Endothelial cell of umbilical vein (primary cell): ENCODE measurements around the gene SUGCT. TPM values are rescaled to one million over a fixed set of nuclear protein-coding genes. Genes with fewer than 3 reads are reported as not detected.

Experiments used
- BruUV-seq: library from RNA; stranded (reverse); fragments of 400-500 nt; replicated peaks from 2 replicates; lab custom pipeline; 2021; lab: Mats Ljungman, UMichigan
- CTCF ChIA-PET: fragments of 300-600, 350-600 bp; sonication (Branson Sonifier 250); formaldehyde crosslinking; loops from one replicate; lab custom pipeline; 2021; ENCODE audit warnings: antibody characterized with exemption, inconsistent platforms; lab: Charles Lee
- POLR2A ChIA-PET: fragments of 300-600, 350-600 bp; sonication (Branson Sonifier 250); formaldehyde crosslinking; loops from one replicate; lab custom pipeline; 2021; ENCODE audit warnings: antibody characterized with exemption, inconsistent platforms; lab: Charles Lee
- DNase-seq: peaks from one replicate; pipeline ENCODE4 v3.0.0-alpha.2; 2011; ENCODE audit warnings: low read depth, low spot score
- FAIRE-seq: peaks from 2 replicates; lab custom pipeline; 2011; peaks lifted over from hg19 to GRCh38; lab: Jason Lieb, UNC
- H2AFZ ChIP-seq: 2 replicates; pipeline ENCODE4 v1.6.0; 2012; ENCODE audit warnings: low read depth, low read length, control low read depth, inconsistent platforms
- H3K27ac ChIP-seq: 2 replicates; pipeline ENCODE4 v1.5.1; 2011; ENCODE audit warnings: low read depth, mild to moderate bottlenecking, control low read depth, low read length, moderate library complexity; ENCODE audit not compliant: insufficient read depth
- H3K27me3 ChIP-seq, 2 experiments: 2 replicates each; pipeline versions ENCODE4 v1.6.0 to v1.6.1; 2011; ENCODE audit warnings: low read length in 2 of 2, mixed read lengths in 1 of 2; ENCODE audit not compliant: control insufficient read depth in 2 of 2, insufficient read depth in 2 of 2
- H3K36me3 ChIP-seq, 2 experiments: 2 replicates in 1 of 2; 3 replicates in 1 of 2; pipeline ENCODE4 v1.5.1; 2011; ENCODE audit warnings: low read length in 2 of 2, mild to moderate bottlenecking in 1 of 2, moderate library complexity in 1 of 2; ENCODE audit not compliant: control insufficient read depth in 2 of 2, insufficient read depth in 2 of 2; ENCODE audit errors: extremely low read depth in 1 of 2
- H3K4me1 ChIP-seq: 3 replicates; pipeline ENCODE4 v1.5.1; 2011; ENCODE audit warnings: mild to moderate bottlenecking, low read length; ENCODE audit not compliant: control insufficient read depth, insufficient read depth; ENCODE audit errors: extremely low read depth
- H3K4me2 ChIP-seq: 2 replicates; pipeline ENCODE4 v1.6.1; 2011; ENCODE audit warnings: low read length, control low read depth, mixed read lengths; ENCODE audit not compliant: insufficient read depth
- H3K4me3 ChIP-seq, 3 experiments: fragments of 200-600 bp in 1 of 3; sonication (generic), shearing (Covaris generic) in 1 of 3; replicated peaks in 1 of 3; 2 replicates each; pipeline ENCODE4 v1.5.1; 2011 to 2016; ENCODE audit warnings: control low read depth in 3 of 3, low read length in 3 of 3, mild to moderate bottlenecking in 2 of 3, inconsistent platforms in 1 of 3, low read depth in 1 of 3, moderate library complexity in 1 of 3; ENCODE audit not compliant: insufficient read depth in 1 of 3
- H3K79me2 ChIP-seq: 2 replicates; pipeline ENCODE4 v1.6.0; 2012; ENCODE audit warnings: low read length, inconsistent platforms; ENCODE audit not compliant: control insufficient read depth, insufficient read depth
- H3K9ac ChIP-seq: replicated peaks from 2 replicates; pipeline ENCODE3; 2011; ENCODE audit warnings: low read length, control low read depth; ENCODE audit not compliant: insufficient read depth; ENCODE audit errors: extremely low read depth
- H3K9me1 ChIP-seq: replicated peaks from 3 replicates; pipeline ENCODE4 v1.6.0; 2011; ENCODE audit warnings: mild to moderate bottlenecking, low read length; ENCODE audit not compliant: control insufficient read depth, insufficient read depth; ENCODE audit errors: extremely low read depth
- H3K9me3 ChIP-seq: replicated peaks from 2 replicates; pipeline ENCODE4 v1.5.1; 2012; ENCODE audit warnings: low read length, inconsistent platforms; ENCODE audit not compliant: control insufficient read depth, insufficient read depth
- H4K20me1 ChIP-seq: replicated peaks from 2 replicates; pipeline ENCODE3; 2011; ENCODE audit warnings: mild to moderate bottlenecking, low read length; ENCODE audit not compliant: control insufficient read depth, insufficient read depth; ENCODE audit errors: extremely low read depth
- GATA2 ChIP-seq: IDR thresholded peaks from 2 replicates; pipeline ENCODE4 v1.7.0; 2011; ENCODE audit warnings: low read depth, mild to moderate bottlenecking, moderate library complexity, mixed read lengths, low read length; ENCODE audit not compliant: insufficient read length, insufficient read depth
- JUN ChIP-seq: IDR thresholded peaks from 2 replicates; pipeline ENCODE4 v1.6.1; 2011; ENCODE audit warnings: borderline replicate concordance, low read depth; ENCODE audit not compliant: insufficient read length, insufficient read depth
- MYC ChIP-seq: IDR thresholded peaks from one replicate; pipeline ENCODE4 v1.6.1; 2011; ENCODE audit warnings: mild to moderate bottlenecking, low read depth, low read length
- POLR2A ChIP-seq: IDR thresholded peaks from 2 replicates; pipeline ENCODE4 v1.6.1; 2012; ENCODE audit warnings: low read depth, mild to moderate bottlenecking, control low read depth, low read length
- POLR2AphosphoS5 ChIP-seq: IDR thresholded peaks from 2 replicates; pipeline ENCODE4 v1.6.1; 2012; ENCODE audit warnings: low read depth, mild to moderate bottlenecking, control low read depth, low read length, moderate library complexity; ENCODE audit not compliant: insufficient read depth
- dilution Hi-C: fragments of 300-500 bp; cut with MboI; formaldehyde crosslinking; loops from one replicate; pipeline ENCODE4 v1.15.0; 2019; ENCODE audit warnings: low sequenced_read_pairs; ENCODE audit not compliant: extremely low pct_ligation_motif_present
- intact Hi-C: fragments of 100-400 bp; cut with micrococcal nuclease; formaldehyde crosslinking; loops from one replicate; pipeline ENCODE4 v1.10.0; 2022
- polyA plus RNA-seq, 4 experiments: library from polyadenylated mRNA; depleted of rRNA in 3 of 4; stranded (reverse) in 3 of 4; unstranded in 1 of 4; fragments of >200 nt; gene quantifications; 2 replicates each; pipeline versions ENCODE4 v1.2.1 to v1.2.3, GENCODE V29; 2011 to 2012; ENCODE audit warnings: missing spikeins in 1 of 4
- total RNA-seq: library from RNA; stranded (reverse); gene quantifications from 2 replicates; pipeline ENCODE4 v1.2.3, GENCODE V29; 2021
- TF ChIP-seq, protein P1 (sequence below), 2 donors: IDR thresholded peaks; 1 replicate in 1 of 2; 2 replicates in 1 of 2; pipeline ENCODE4 v1.5.1; 2011; ENCODE audit warnings: low read length in 2 of 2, mild to moderate bottlenecking in 2 of 2, moderate library complexity in 2 of 2, control low read depth in 1 of 2, inconsistent platforms in 1 of 2, low read depth in 1 of 2; ENCODE audit not compliant: insufficient read depth in 1 of 2; ENCODE audit errors: extremely low read depth in 1 of 2
- TF ChIP-seq, protein P2 (sequence below): IDR thresholded peaks from 2 replicates; pipeline ENCODE4 v1.6.1; 2011; ENCODE audit not compliant: insufficient read depth, insufficient read length

The SUGCT gene
- total and polyA plus RNA-seq, 2 donors (not counting 3 experiments of a cell fraction or from before 2014, with no cell fraction given): 1.2 to 1.4 TPM

DNA sequence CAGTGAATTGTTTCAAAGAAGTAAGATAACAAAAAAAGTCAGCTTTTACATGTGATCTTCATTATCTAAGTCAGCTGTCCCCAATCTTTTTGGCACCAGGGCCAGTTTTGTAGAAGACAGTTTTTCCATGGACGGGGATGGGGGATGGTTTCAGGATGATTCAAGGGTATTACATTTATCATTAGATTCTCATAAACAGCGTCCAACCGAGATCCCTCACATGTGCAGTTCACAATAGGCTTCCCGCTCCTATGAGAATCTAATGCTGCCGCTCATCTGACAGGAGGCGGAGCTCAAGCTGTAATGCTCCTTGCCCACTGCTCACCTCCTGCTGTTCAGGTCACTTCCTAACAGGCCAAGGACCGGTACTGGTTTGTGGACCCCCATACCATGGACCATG lies 607.5 kb downstream of the SUGCT start:
- Histone ChIP-seq H3K36me3 (no peaks in the 10 kb centered on the region), H3K9ac (no peak overlapping the region), H3K4me3 (no peak overlapping the region), H3K9me1 (no peaks in the 10 kb centered on the region), H3K4me2 (no peak overlapping the region), H2AFZ (no peak overlapping the region), H3K27me3 (no peaks in the 10 kb centered on the region), H3K4me1 (no peaks in the 10 kb centered on the region), H4K20me1 (no peaks in the 10 kb centered on the region), H3K27ac (no peak overlapping the region), H3K79me2 (no peaks in the 10 kb centered on the region), H3K9me3 (no peaks in the 10 kb centered on the region)
- intact Hi-C loops (no loop called here), dilution Hi-C loops (no loop called here)
- CTCF ChIA-PET: interaction anchor here (1.6 kb wide), 1 partner anchor 969 kb away, joined by 4 read pairs; no protein-coding TSS in a partner anchor
- DNase-seq: no peak
- FAIRE-seq: no peak
- TF ChIP-seq MYC (no peak), JUN (no peak), GATA2 (no peak), POLR2AphosphoS5 (no peak), POLR2A (no peak)
- TF ChIP-seq, protein P1, sequence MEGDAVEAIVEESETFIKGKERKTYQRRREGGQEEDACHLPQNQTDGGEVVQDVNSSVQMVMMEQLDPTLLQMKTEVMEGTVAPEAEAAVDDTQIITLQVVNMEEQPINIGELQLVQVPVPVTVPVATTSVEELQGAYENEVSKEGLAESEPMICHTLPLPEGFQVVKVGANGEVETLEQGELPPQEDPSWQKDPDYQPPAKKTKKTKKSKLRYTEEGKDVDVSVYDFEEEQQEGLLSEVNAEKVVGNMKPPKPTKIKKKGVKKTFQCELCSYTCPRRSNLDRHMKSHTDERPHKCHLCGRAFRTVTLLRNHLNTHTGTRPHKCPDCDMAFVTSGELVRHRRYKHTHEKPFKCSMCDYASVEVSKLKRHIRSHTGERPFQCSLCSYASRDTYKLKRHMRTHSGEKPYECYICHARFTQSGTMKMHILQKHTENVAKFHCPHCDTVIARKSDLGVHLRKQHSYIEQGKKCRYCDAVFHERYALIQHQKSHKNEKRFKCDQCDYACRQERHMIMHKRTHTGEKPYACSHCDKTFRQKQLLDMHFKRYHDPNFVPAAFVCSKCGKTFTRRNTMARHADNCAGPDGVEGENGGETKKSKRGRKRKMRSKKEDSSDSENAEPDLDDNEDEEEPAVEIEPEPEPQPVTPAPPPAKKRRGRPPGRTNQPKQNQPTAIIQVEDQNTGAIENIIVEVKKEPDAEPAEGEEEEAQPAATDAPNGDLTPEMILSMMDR (IDR thresholded peaks at IDR 0.05; ENCODE audit: extremely low read depth in 1 of 2, insufficient read depth in 1 of 2, low read depth in 1 of 2, low read length in 2 of 2): no peak
- TF ChIP-seq, protein P2, sequence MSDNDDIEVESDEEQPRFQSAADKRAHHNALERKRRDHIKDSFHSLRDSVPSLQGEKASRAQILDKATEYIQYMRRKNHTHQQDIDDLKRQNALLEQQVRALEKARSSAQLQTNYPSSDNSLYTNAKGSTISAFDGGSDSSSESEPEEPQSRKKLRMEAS: no peak
- no TSS peak for BruUV-seq
- POLR2A ChIA-PET: no interaction called here
